ENCODE results near the gene LARP6. TPM values are rescaled to one million over a fixed set of nuclear protein-coding genes. Genes with fewer than 3 reads are reported as not detected.

The LARP6 gene
- total RNA-seq, 2 experiments from 2014 or later, result not detected

DNA sequence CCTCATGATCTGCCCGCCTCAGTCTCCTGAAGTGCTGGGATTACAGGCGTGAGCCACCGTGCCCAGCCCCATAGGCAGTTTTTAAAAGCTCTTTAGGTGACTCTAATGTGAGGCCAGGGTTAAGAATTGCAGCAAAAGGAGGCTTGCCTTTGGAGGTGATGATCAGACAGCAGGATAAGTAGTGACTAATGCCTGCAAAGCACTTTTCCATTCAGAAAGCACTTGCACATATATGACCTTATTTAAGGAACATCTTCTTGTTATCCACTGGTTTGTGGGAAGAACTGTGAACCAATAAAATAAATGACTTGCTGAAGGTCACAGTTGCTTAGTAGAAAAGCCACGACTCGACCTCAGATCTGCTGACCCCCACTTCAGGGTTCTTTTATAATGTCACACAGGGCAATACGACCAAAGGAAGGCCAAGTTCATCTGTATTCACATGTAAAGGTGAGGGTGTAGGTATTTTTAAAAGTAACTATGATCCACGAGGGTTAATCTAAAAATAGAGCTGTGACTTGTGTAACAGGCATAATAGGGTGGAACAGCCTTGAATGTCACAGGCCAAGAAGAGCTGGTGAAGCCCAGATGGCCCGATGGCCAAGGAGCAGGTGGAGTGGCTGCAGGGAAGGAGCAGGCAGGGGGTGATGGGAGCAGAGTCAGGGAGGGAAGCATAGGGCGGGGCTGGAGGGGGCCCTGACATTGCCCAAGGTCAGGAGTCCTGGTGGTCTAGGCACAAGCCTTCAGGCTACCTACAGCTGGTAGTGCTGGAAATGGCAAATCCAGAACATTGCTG lies 24.4 kb downstream of the LARP6 start:
- Histone ChIP-seq H3K79me2 (ENCODE audit: insufficient read depth, low read depth, low read length) (no peaks in the 10 kb centered on the region), H2AFZ (ENCODE audit: low read length) (no peak overlapping the region), H3K4me2 (ENCODE audit: low read length) (no peak overlapping the region), H3K27ac (ENCODE audit: low read depth, low read length, poor library complexity, severe bottlenecking) (no peak overlapping the region), H4K20me1 (ENCODE audit: insufficient read depth, low read length) (no peaks in the 10 kb centered on the region), H3K4me3 (ENCODE audit: low read depth, low read length, poor library complexity, severe bottlenecking) (no peak overlapping the region), H3K9me2 (ENCODE audit: insufficient read depth, low read length) (no peaks in the 10 kb centered on the region), H3K36me3 (ENCODE audit: insufficient read depth, low read length) (no peaks in the 10 kb centered on the region), H3K9me3 (ENCODE audit: low read length) (no peaks in the 10 kb centered on the region), H3K4me1 (ENCODE audit: insufficient read depth, low read length, poor library complexity, severe bottlenecking) (no peaks in the 10 kb centered on the region)
- POLR2A ChIA-PET, result no interaction called here
- intact Hi-C loops (cut with micrococcal nuclease; ENCODE audit: unreplicated experiment), result no loop called here
- TF ChIP-seq, protein P1, sequence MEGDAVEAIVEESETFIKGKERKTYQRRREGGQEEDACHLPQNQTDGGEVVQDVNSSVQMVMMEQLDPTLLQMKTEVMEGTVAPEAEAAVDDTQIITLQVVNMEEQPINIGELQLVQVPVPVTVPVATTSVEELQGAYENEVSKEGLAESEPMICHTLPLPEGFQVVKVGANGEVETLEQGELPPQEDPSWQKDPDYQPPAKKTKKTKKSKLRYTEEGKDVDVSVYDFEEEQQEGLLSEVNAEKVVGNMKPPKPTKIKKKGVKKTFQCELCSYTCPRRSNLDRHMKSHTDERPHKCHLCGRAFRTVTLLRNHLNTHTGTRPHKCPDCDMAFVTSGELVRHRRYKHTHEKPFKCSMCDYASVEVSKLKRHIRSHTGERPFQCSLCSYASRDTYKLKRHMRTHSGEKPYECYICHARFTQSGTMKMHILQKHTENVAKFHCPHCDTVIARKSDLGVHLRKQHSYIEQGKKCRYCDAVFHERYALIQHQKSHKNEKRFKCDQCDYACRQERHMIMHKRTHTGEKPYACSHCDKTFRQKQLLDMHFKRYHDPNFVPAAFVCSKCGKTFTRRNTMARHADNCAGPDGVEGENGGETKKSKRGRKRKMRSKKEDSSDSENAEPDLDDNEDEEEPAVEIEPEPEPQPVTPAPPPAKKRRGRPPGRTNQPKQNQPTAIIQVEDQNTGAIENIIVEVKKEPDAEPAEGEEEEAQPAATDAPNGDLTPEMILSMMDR (conservative IDR thresholded peaks at IDR 0.05; ENCODE audit: low read length), result no peak
- no peak for TF ChIP-seq EZH2phosphoT487 (IDR thresholded peaks at IDR 0.05; ENCODE audit: borderline replicate concordance, low read depth, low read length)
- DNase-seq (ENCODE audit: low spot score), result no peak
- BruUV-seq (replicated peaks), result no TSS peak
- CTCF ChIA-PET (ENCODE audit: unreplicated experiment), result no interaction called here

GRCh38 chr15:70827721-70828120 lies 26.2 kb downstream of the LARP6 start:
- H3K79me2 ChIP-seq (ENCODE audit: insufficient read depth, low read depth, low read length), result no peaks in the 10 kb centered on the region
- H3K36me3 ChIP-seq (ENCODE audit: insufficient read depth, low read length), result no peaks in the 10 kb centered on the region
- CTCF ChIA-PET (ENCODE audit: unreplicated experiment), result no interaction called here
- POLR2A ChIA-PET, result no interaction called here
- no peak overlapping the region for H3K4me2 ChIP-seq (ENCODE audit: low read length)
- TF ChIP-seq EZH2phosphoT487 (IDR thresholded peaks at IDR 0.05; ENCODE audit: borderline replicate concordance, low read depth, low read length), result no peak
- TF ChIP-seq, protein P1 (conservative IDR thresholded peaks at IDR 0.05; ENCODE audit: low read length), result no peak
- BruUV-seq (replicated peaks), result no TSS peak
- H3K9me2 ChIP-seq (ENCODE audit: insufficient read depth, low read length), result no peaks in the 10 kb centered on the region
- no peak for DNase-seq (ENCODE audit: low spot score)
- no peaks in the 10 kb centered on the region for H3K9me3 ChIP-seq (ENCODE audit: low read length)
- no peak overlapping the region for H3K27ac ChIP-seq (ENCODE audit: low read depth, low read length, poor library complexity, severe bottlenecking)
- no peaks in the 10 kb centered on the region for H4K20me1 ChIP-seq (ENCODE audit: insufficient read depth, low read length)
- no peak overlapping the region for H3K4me3 ChIP-seq (ENCODE audit: low read depth, low read length, poor library complexity, severe bottlenecking)
- no peak overlapping the region for H2AFZ ChIP-seq (ENCODE audit: low read length)
- H3K4me1 ChIP-seq (ENCODE audit: insufficient read depth, low read length, poor library complexity, severe bottlenecking), result no peaks in the 10 kb centered on the region
- intact Hi-C loops (cut with micrococcal nuclease; ENCODE audit: unreplicated experiment), result no loop called here

GRCh38 chr15:70826634-70827033 lies 27.3 kb downstream of the LARP6 start:
- H3K36me3 ChIP-seq (ENCODE audit: insufficient read depth, low read length), result no peaks in the 10 kb centered on the region
- H3K9me2 ChIP-seq (ENCODE audit: insufficient read depth, low read length), result no peaks in the 10 kb centered on the region
- no peaks in the 10 kb centered on the region for H3K4me1 ChIP-seq (ENCODE audit: insufficient read depth, low read length, poor library complexity, severe bottlenecking)
- H4K20me1 ChIP-seq (ENCODE audit: insufficient read depth, low read length), result no peaks in the 10 kb centered on the region
- H3K4me2 ChIP-seq (ENCODE audit: low read length), result no peak overlapping the region
- H3K79me2 ChIP-seq (ENCODE audit: insufficient read depth, low read depth, low read length), result no peaks in the 10 kb centered on the region
- H3K9me3 ChIP-seq (ENCODE audit: low read length), result no peaks in the 10 kb centered on the region
- BruUV-seq (replicated peaks), result no TSS peak
- DNase-seq (ENCODE audit: low spot score), result no peak
- TF ChIP-seq, protein P1 (conservative IDR thresholded peaks at IDR 0.05; ENCODE audit: low read length), result no peak
- TF ChIP-seq EZH2phosphoT487 (IDR thresholded peaks at IDR 0.05; ENCODE audit: borderline replicate concordance, low read depth, low read length), result no peak
- intact Hi-C loops (cut with micrococcal nuclease; ENCODE audit: unreplicated experiment), result no loop called here
- no peak overlapping the region for H2AFZ ChIP-seq (ENCODE audit: low read length)
- H3K4me3 ChIP-seq (ENCODE audit: low read depth, low read length, poor library complexity, severe bottlenecking), result no peak overlapping the region
- CTCF ChIA-PET (ENCODE audit: unreplicated experiment), result no interaction called here
- H3K27ac ChIP-seq (ENCODE audit: low read depth, low read length, poor library complexity, severe bottlenecking), result no peak overlapping the region
- POLR2A ChIA-PET, result no interaction called here
